Bladder microvascular endothelial cell (primary cell): ENCODE results near the gene GLRX3. TPM values are rescaled to one million over a fixed set of nuclear protein-coding genes. Genes with fewer than 3 reads are reported as not detected.

ENCODE experiments used
- total RNA-seq: library from RNA; depleted of rRNA; stranded (reverse); fragments of >200 nt; gene quantifications from 2 replicates; pipeline ENCODE4 v1.2.3, GENCODE V29; 2014

GLRX3 gene
- 65.9 TPM in 2 replicates for total RNA-seq

DNA sequence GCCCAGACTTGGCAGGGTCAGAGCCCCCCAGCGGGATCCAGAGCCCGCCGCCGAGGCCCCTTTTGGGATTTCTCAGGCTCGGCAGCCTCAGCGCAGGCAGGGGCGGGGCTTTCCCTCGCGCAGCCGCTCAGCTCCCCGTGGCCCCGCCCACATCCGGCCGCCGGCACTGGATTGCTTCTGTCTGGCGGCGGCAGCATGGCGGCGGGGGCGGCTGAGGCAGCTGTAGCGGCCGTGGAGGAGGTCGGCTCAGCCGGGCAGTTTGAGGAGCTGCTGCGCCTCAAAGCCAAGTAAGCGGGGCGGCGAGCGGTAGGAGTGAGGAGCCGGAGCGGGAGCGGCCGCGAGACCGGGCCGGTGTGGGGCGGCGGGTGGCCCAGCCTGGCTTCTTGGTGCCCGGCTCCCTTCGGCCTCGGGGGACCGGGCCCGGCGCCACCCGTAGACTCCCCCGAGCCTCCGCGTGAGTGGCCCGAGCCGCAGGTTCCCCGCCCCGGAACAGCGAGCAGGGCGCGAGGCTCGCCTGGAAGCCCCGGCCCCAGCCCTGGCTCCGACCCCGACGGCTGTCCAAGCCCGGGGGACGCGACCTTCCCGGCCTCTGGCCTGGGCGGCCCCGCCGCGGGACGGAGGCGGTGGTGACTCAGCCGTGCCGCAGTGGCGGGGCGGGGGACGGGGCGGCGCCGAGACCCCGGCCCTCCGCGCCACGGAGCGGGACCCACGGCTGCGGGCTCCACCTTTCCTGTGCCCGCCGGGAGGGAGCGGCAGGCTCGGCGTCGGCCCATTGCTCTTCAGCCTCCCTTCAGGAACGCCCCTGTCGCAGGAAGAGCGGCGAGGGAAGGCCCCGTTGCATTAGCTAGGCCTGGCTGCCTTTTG lies at the start of gene GLRX3:
Gene GLRX3, plus strand, starts transcription at position 166 of the 864 bp plus-strand sequence. Its CDS starts 30 bp downstream, at position 196.

DNA sequence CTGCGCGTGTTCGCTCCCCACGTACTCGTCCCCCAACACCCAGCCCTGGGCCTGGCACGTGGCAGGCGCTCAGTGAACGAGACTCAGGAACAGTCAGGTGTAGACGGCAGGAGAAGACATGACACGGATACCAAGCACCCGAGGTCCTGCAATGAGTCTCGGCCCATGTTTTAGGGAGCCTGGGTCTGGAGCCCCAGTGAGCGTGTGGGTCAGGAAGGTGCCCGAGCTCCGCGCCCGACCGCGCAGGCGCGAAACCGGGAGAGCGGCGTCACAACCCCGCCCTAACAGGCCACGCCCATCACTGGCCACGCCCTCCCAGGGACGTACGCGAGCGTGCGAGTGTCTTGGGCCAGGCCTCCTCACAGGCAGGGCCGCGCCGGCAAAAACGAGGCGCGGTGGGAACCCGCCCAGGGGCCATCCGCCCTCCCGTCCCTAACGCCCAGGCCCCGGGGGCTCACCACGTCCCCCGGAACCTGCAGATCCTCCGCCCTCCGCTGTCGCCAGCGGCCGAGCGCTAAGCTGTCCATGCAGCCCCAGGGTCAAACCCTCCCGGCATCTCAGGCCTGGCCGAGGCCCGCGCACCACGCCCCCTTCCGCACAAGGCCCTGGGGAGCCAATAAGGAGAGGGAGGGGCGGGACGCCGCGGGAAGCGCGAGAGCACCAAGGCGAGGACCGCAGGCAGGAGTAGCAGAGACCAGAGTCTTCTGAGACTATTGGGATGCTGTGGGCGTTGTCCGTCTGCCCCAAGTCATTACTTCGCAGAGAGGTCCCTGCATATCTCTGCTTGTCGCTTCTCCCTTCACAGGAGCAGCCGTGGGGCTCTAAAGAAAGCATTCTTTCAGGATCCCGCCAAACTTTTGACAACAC lies 25.7 kb upstream of the GLRX3 start, which contains the start of gene C10orf143:
Gene C10orf143, minus strand, starts transcription at position 585 of the 867 bp plus-strand sequence. Its CDS starts 58 bp downstream, at position 527.

Other genes with a start within 250 kb of the GLRX3 start
- 9.5 and 14.4 TPM in 2 replicates for gene EBF3, start 172.1 kb upstream of the GLRX3 start, total RNA-seq
- 0.16 and 0.25 TPM in 2 replicates for gene C10orf143, start 25.6 kb upstream of the GLRX3 start, total RNA-seq